Activated CD8-positive, alpha-beta memory T cell treated with anti-CD3 and anti-CD28 coated beads, Interleukin-2, amount 50 U/mL, for 24 hours (primary cell): Measurements from ENCODE around the gene HEATR5B.

Experiments used
- DNase-seq: peaks from one replicate; pipeline ENCODE4 v3.0.0-alpha.2; 2020; ENCODE audit errors: extremely low read depth

HEATR5B gene

GRCh38 chr2:37083873-37084794 is at the start of gene HEATR5B, which contains the start of gene GPATCH11:
TSS of gene HEATR5B (minus strand) at chr2:37084372. CDS start at chr2:37083414, 958 bp downstream.
TSS of gene GPATCH11 (plus strand) at chr2:37084518. CDS start at chr2:37088382, 3,864 bp downstream.
- peak; percentile 76 for DNase-seq

GRCh38 chr2:37132914-37133313 is 48.7 kb upstream of the HEATR5B start:
- DNase-seq: no peak

GRCh38 chr2:37125416-37125815 is 41.2 kb upstream of the HEATR5B start:
- DNase-seq: no peak

- no peak for DNase-seq
These were observed 35.0 kb upstream of the HEATR5B start for GRCh38 chr2:37119157-37119556.

GRCh38 chr2:37117566-37117965 is 33.4 kb upstream of the HEATR5B start:
- no peak for DNase-seq

- no peak for DNase-seq
These were observed 27.8 kb upstream of the HEATR5B start for GRCh38 chr2:37111958-37112357.

GRCh38 chr2:37110306-37111212 is 26.4 kb upstream of the HEATR5B start:
- no peak for DNase-seq

GRCh38 chr2:37109523-37109922 is 25.4 kb upstream of the HEATR5B start:
- DNase-seq: no peak

- DNase-seq: no peak
These were observed 21.0 kb upstream of the HEATR5B start for GRCh38 chr2:37105150-37105549.

- DNase-seq: no peak
These were observed 20.0 kb upstream of the HEATR5B start for GRCh38 chr2:37104178-37104577.

- DNase-seq: no peak
These were observed 18.4 kb upstream of the HEATR5B start for GRCh38 chr2:37102588-37102987.

GRCh38 chr2:37100054-37100453 is 15.9 kb upstream of the HEATR5B start:
- no peak for DNase-seq

- no peak for DNase-seq
These were observed 14.4 kb upstream of the HEATR5B start for GRCh38 chr2:37098416-37099118.

GRCh38 chr2:37096568-37096967 is 12.4 kb upstream of the HEATR5B start:
- no peak for DNase-seq

- DNase-seq: no peak
These were observed 7.7 kb upstream of the HEATR5B start for GRCh38 chr2:37091873-37092272.

GRCh38 chr2:37090019-37090477 is 5.9 kb upstream of the HEATR5B start:
- no peak for DNase-seq

- no peak for DNase-seq
These were observed 1.6 kb upstream of the HEATR5B start for GRCh38 chr2:37085731-37086147.

- DNase-seq: no peak
These were observed 625 bp upstream of the HEATR5B start for GRCh38 chr2:37084797-37085196.

- DNase-seq: no peak
These were observed 3.5 kb downstream of the HEATR5B start for GRCh38 chr2:37080689-37081088.

GRCh38 chr2:37080266-37080665 is 3.9 kb downstream of the HEATR5B start:
- no peak for DNase-seq

GRCh38 chr2:37070931-37071330 is 13.2 kb downstream of the HEATR5B start:
- no peak for DNase-seq

GRCh38 chr2:37068686-37069085 is 15.5 kb downstream of the HEATR5B start:
- no peak for DNase-seq
